NCI-H82 treated with DMSO at 0.1 percent for 48 hours (cell line): ENCODE data around the gene ARHGAP26.

Experiments used
- DNase-seq: peaks from one replicate; lab custom pipeline; 2025; ENCODE audit not compliant: unreplicated experiment; lab: John Stamatoyannopoulos, UW

ARHGAP26 gene

GRCh38 chr5:142783601-142784341 is 13.6 kb downstream of the ARHGAP26 start:
- no peak for DNase-seq

GRCh38 chr5:142784401-142784955 is 14.3 kb downstream of the ARHGAP26 start:
- DNase-seq: no peak

- no peak for DNase-seq
Measured at GRCh38 chr5:142785206-142785605, 15.0 kb downstream of the ARHGAP26 start.

GRCh38 chr5:142789206-142789605 is 19.0 kb downstream of the ARHGAP26 start:
- DNase-seq: no peak

GRCh38 chr5:142792012-142792864 is 22.1 kb downstream of the ARHGAP26 start:
- DNase-seq: no peak

- DNase-seq: no peak
Measured at GRCh38 chr5:142792865-142793232, 22.7 kb downstream of the ARHGAP26 start.

- DNase-seq: no peak
Measured at GRCh38 chr5:142794537-142794936, 24.4 kb downstream of the ARHGAP26 start.

GRCh38 chr5:142795251-142795650 is 25.1 kb downstream of the ARHGAP26 start:
- no peak for DNase-seq

GRCh38 chr5:142796492-142797109 is 26.4 kb downstream of the ARHGAP26 start:
- DNase-seq: no peak

- no peak for DNase-seq
Measured at GRCh38 chr5:142797420-142797819, 27.2 kb downstream of the ARHGAP26 start.

GRCh38 chr5:142798099-142798770 is 28.1 kb downstream of the ARHGAP26 start:
- no peak for DNase-seq

GRCh38 chr5:142800776-142801494 is 30.8 kb downstream of the ARHGAP26 start:
- DNase-seq: no peak

GRCh38 chr5:142801495-142801871 is 31.3 kb downstream of the ARHGAP26 start:
- no peak for DNase-seq

- no peak for DNase-seq
Measured at GRCh38 chr5:142803428-142804125, 33.4 kb downstream of the ARHGAP26 start.

GRCh38 chr5:142805339-142805738 is 35.2 kb downstream of the ARHGAP26 start:
- DNase-seq: no peak

- DNase-seq: no peak
Measured at GRCh38 chr5:142806841-142807267, 36.7 kb downstream of the ARHGAP26 start.

- DNase-seq: no peak
Measured at GRCh38 chr5:142807372-142807911, 37.3 kb downstream of the ARHGAP26 start.

GRCh38 chr5:142808878-142809598 is 38.9 kb downstream of the ARHGAP26 start:
- peak; percentile 26 for DNase-seq

- DNase-seq: no peak
Measured at GRCh38 chr5:142810081-142810480, 39.9 kb downstream of the ARHGAP26 start.
